Keratinocyte (primary cell): Measurements from ENCODE around the gene ARHGAP15. TPM values are rescaled to one million over a fixed set of nuclear protein-coding genes. Genes with fewer than 3 reads are reported as not detected.

Experiments
- DNase-seq: peaks from one replicate; pipeline ENCODE4 v3.0.0-alpha.2; 2011; ENCODE audit warnings: low read depth, missing footprints, low spot score
- FAIRE-seq: peaks from 2 replicates; lab custom pipeline; 2011; peaks lifted over from hg19 to GRCh38; lab: Jason Lieb, UNC
- H2AFZ ChIP-seq: 2 replicates; pipeline ENCODE4 v1.6.0; 2012; ENCODE audit warnings: low read length, control low read depth, inconsistent platforms; ENCODE audit not compliant: control insufficient read depth
- H3K27ac ChIP-seq: 2 replicates; pipeline ENCODE4 v1.5.1; 2011; ENCODE audit warnings: low read length; ENCODE audit not compliant: control insufficient read depth, insufficient read depth
- H3K27me3 ChIP-seq: 3 replicates; pipeline ENCODE4 v1.6.0; 2011; ENCODE audit warnings: low read length; ENCODE audit not compliant: control insufficient read depth, insufficient read depth; ENCODE audit errors: extremely low read depth
- H3K36me3 ChIP-seq, 2 experiments: 2 replicates in 1 of 2; 3 replicates in 1 of 2; pipeline ENCODE4 v1.5.1; 2011; ENCODE audit warnings: low read length in 2 of 2, mild to moderate bottlenecking in 1 of 2; ENCODE audit not compliant: control insufficient read depth in 2 of 2, insufficient read depth in 2 of 2; ENCODE audit errors: extremely low read depth in 1 of 2
- H3K4me1 ChIP-seq: 3 replicates; pipeline ENCODE4 v1.5.1; 2011; ENCODE audit warnings: low read length; ENCODE audit not compliant: control insufficient read depth, insufficient read depth; ENCODE audit errors: extremely low read depth
- H3K4me2 ChIP-seq: 3 replicates; pipeline ENCODE4 v1.6.0; 2011; ENCODE audit warnings: low read depth, low read length; ENCODE audit not compliant: control insufficient read depth, insufficient read depth; ENCODE audit errors: extremely low read depth
- H3K4me3 ChIP-seq, 3 experiments: fragments of 200-600 bp in 1 of 3; sonication (generic) in 1 of 3; 2 replicates in 2 of 3; 3 replicates in 1 of 3; pipeline ENCODE4 v1.5.1; 2011 to 2016; ENCODE audit warnings: low read length in 3 of 3, mild to moderate bottlenecking in 3 of 3, control low read depth in 2 of 3, inconsistent platforms in 1 of 3, low read depth in 1 of 3, mixed read lengths in 1 of 3, mixed run types in 1 of 3, moderate library complexity in 1 of 3; ENCODE audit not compliant: control insufficient read depth in 2 of 3, insufficient read depth in 2 of 3; ENCODE audit errors: extremely low read depth in 1 of 3
- H3K79me2 ChIP-seq: 2 replicates; pipeline ENCODE4 v1.6.0; 2012; ENCODE audit warnings: low read length; ENCODE audit not compliant: control insufficient read depth, insufficient read depth
- H3K9ac ChIP-seq: 3 replicates; pipeline ENCODE4 v1.6.0; 2011; ENCODE audit warnings: low read length; ENCODE audit not compliant: control insufficient read depth, insufficient read depth; ENCODE audit errors: extremely low read depth
- H3K9me1 ChIP-seq: 3 replicates; pipeline ENCODE4 v1.6.0; 2011; ENCODE audit warnings: low read length; ENCODE audit not compliant: control insufficient read depth, insufficient read depth; ENCODE audit errors: extremely low read depth
- H3K9me3 ChIP-seq: 2 replicates; pipeline ENCODE4 v1.5.1; 2012; ENCODE audit warnings: low read depth, low read length; ENCODE audit not compliant: control insufficient read depth
- H4K20me1 ChIP-seq: 3 replicates; pipeline ENCODE4 v1.6.0; 2011; ENCODE audit warnings: low read length; ENCODE audit not compliant: control insufficient read depth, insufficient read depth; ENCODE audit errors: extremely low read depth
- EZH2 ChIP-seq: IDR thresholded peaks from one replicate; pipeline ENCODE4 v1.6.1; 2012; ENCODE audit warnings: inconsistent platforms, mild to moderate bottlenecking, low read length, moderate library complexity
- dilution Hi-C: fragments of 300-500 bp; cut with MboI; formaldehyde crosslinking; loops from one replicate; pipeline ENCODE4 v1.7.0; 2020; ENCODE audit warnings: low sequenced_read_pairs; ENCODE audit not compliant: extremely low pct_ligation_motif_present
- polyA plus RNA-seq, 5 experiments: library from polyadenylated mRNA; depleted of rRNA in 3 of 5; stranded (reverse) in 3 of 5; stranded (forward) in 1 of 5; unstranded in 1 of 5; fragments of >200 nt; gene quantifications; 1 replicate in 1 of 5; 2 replicates in 3 of 5; 3 replicates in 1 of 5; pipeline versions ENCODE4 v1.2.1 to v1.2.3, GENCODE V29; 2011 to 2012; ENCODE audit warnings: missing spikeins in 2 of 5, low read depth in 1 of 5, low replicate concordance in 1 of 5
- TF ChIP-seq, protein P1 (sequence below), 3 experiments: IDR thresholded peaks in 1 of 3; conservative IDR thresholded peaks in 1 of 3; optimal IDR thresholded peaks in 1 of 3; 2 replicates in 2 of 3; 3 replicates in 1 of 3; pipeline versions ENCODE3 to v1.5.1; 2011; ENCODE audit warnings: low read length in 3 of 3, mild to moderate bottlenecking in 3 of 3, moderate library complexity in 2 of 3, control low read depth in 1 of 3, inconsistent platforms in 1 of 3; ENCODE audit not compliant: insufficient read depth in 2 of 3; ENCODE audit errors: extremely low read depth in 1 of 3

Gene ARHGAP15
- polyA plus RNA-seq, 1 donor (not counting 4 experiments of a cell fraction or from before 2014, with no cell fraction given), result not detected

DNA sequence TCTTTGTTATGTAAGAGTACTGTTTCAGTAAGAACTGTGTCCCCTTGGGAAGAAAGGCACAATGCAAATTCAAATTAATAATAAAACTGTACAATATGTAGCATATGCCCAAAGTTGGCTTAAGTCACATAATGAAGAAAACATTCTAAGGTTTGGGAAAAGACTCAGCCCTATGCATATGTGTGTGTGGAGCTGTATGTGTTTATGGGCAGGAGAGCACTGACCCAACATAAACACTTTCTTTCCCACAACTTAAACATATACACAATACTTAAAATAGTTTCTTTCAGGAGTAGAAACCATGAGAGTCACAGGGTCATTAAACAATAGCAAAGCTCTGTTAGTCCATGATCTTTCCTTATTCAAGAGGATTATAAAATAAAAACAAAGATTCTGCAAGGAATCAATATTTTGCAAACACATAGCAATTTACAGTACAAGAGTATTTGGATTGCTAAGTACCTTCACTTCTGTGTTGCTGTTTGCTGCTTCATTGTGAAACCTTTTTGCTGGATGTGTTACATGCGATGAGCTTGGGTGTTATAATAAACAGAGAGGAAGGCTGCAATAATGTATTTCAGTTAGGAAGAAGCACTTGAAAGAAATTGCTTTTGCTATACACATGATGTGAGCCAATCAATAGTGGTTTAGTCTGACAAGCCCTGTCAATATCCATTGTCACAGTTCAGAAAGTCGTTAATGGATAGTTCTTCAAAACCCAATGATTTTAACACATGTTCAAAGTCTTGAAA is 347.3 kb downstream of the ARHGAP15 start:
- H3K9me3 ChIP-seq, result no peaks in the 10 kb centered on the region
- no peak overlapping the region for H3K4me3 ChIP-seq
- no peak overlapping the region for H3K27ac ChIP-seq
- DNase-seq, result no peak
- H3K9me1 ChIP-seq, result no peaks in the 10 kb centered on the region
- H4K20me1 ChIP-seq, result no peaks in the 10 kb centered on the region
- dilution Hi-C loops, result no loop called here
- H3K27me3 ChIP-seq, result no peaks in the 10 kb centered on the region
- H3K9ac ChIP-seq, result no peak overlapping the region
- TF ChIP-seq EZH2, result no peak
- TF ChIP-seq, protein P1, sequence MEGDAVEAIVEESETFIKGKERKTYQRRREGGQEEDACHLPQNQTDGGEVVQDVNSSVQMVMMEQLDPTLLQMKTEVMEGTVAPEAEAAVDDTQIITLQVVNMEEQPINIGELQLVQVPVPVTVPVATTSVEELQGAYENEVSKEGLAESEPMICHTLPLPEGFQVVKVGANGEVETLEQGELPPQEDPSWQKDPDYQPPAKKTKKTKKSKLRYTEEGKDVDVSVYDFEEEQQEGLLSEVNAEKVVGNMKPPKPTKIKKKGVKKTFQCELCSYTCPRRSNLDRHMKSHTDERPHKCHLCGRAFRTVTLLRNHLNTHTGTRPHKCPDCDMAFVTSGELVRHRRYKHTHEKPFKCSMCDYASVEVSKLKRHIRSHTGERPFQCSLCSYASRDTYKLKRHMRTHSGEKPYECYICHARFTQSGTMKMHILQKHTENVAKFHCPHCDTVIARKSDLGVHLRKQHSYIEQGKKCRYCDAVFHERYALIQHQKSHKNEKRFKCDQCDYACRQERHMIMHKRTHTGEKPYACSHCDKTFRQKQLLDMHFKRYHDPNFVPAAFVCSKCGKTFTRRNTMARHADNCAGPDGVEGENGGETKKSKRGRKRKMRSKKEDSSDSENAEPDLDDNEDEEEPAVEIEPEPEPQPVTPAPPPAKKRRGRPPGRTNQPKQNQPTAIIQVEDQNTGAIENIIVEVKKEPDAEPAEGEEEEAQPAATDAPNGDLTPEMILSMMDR (optimal IDR thresholded peaks at IDR 0.05 in 1 of 3, IDR thresholded peaks at IDR 0.05 in 1 of 3, conservative IDR thresholded peaks at IDR 0.05 in 1 of 3; ENCODE audit: extremely low read depth in 1 of 3, insufficient read depth in 2 of 3, low read length in 3 of 3), result no peak
- no peaks in the 10 kb centered on the region for H3K36me3 ChIP-seq
- H2AFZ ChIP-seq, result no peak overlapping the region
- no peaks in the 10 kb centered on the region for H3K79me2 ChIP-seq
- H3K4me2 ChIP-seq, result no peak overlapping the region
- FAIRE-seq, result no peak
- no peaks in the 10 kb centered on the region for H3K4me1 ChIP-seq

DNA sequence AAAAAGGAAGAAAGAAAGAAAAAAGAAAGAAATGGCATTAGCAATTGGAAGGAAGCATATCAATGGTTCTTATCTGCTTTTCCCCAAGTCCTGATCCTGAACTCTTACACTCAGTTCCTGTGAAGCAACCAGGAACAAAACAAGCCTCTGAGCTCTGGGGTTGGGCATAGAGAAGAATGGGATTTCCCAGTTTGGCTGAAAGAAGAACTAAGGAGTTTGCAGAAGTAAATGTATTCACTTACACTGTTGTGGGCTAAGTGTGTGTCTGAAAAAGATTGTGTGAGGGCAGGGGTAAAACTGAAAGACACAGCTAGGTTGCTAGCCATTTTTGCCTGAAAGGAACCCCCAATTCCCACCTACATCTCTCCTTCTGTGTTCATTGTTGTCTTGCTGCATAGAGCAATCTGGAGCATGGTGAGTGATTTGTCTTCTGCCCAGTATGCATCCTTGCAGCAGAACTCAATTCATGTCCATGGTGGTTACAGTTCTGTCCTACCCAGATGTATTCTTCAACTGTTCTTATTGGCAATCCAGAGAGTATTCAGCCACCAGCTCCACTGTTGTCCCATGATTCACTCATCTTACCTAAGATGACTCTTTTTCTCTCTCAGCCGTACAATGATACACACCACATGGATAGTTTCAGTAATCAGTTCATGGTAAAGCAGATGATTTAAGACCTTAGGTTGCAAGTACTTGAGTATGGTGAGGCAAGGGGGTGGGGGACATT is 348.7 kb downstream of the ARHGAP15 start:
- dilution Hi-C loops, result no loop called here
- Histone ChIP-seq H3K36me3 (no peaks in the 10 kb centered on the region), H3K4me3 (no peak overlapping the region), H3K9me3 (no peaks in the 10 kb centered on the region), H3K27ac (no peak overlapping the region), H3K27me3 (no peaks in the 10 kb centered on the region), H3K9me1 (no peaks in the 10 kb centered on the region), H3K4me2 (no peak overlapping the region), H2AFZ (no peak overlapping the region), H3K79me2 (no peaks in the 10 kb centered on the region), H3K9ac (no peak overlapping the region), H4K20me1 (no peaks in the 10 kb centered on the region), H3K4me1 (no peaks in the 10 kb centered on the region)
- TF ChIP-seq EZH2, result no peak
- TF ChIP-seq, protein P1 (optimal IDR thresholded peaks at IDR 0.05 in 1 of 3, IDR thresholded peaks at IDR 0.05 in 1 of 3, conservative IDR thresholded peaks at IDR 0.05 in 1 of 3; ENCODE audit: extremely low read depth in 1 of 3, insufficient read depth in 2 of 3, low read length in 3 of 3), result no peak
- no peak for DNase-seq
- FAIRE-seq, result no peak
